ENCODE results near the gene MBD3L4.

DNA sequence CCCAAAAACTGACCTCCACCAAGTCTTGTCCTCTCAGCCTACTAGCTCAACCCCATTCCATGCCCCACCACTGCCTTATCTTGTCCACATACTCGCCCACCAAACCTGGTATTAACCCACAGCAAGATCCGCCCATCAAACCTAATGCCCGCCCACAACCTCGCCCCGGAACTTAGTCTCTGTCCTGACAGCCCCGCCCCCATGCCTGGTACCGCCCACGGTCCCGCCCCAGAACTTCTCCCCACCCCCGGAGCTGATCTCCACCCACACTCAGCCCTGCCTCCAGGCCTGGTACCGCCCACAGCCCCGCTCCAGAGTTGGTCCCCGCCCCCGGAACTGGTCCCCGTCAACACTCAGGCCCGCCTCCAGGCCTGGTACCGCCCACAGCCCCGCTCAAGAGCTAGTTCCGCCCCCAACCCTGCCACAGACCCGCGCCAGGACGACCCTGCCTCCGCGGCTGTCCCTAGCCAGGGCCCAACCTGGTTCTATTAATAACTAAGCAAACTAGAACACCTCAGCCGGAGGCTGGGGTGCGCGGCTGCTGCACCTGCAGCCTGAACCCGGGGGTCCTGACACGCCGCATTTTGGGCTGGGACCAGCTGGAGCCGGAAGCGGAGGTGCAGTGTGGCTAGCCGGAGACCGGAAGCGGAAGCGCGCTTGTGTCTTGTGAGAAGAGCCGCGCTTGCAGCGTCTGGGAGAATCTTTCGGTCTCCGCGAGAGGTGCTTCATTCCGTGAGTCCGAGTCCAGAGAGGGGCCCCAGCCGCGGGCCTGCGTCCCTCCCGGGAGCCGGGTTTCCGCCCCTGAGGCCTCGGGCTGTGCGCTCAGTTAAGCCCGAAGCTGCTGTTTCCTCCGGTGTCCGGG lies 29.3 kb upstream of the MBD3L4 start, which contains the start of gene ZNF557:
- TF ChIP-seq CTCF (IDR thresholded peaks at IDR 0.05) (peak in 2 of 6 experiments; percentile 2 to 11), POLR2A (IDR thresholded peaks at IDR 0.05) (peak in 3 of 4 donors; percentile 10 to 66 (median 38))
